GM18867 (cell line): ENCODE data around the gene GSK3B.
"Not testable (repeated sequence)": the region's sequence is repeated elsewhere in the genome, so short reads cannot be mapped to it uniquely, and the experiment has no call there.

Experiments
- ATAC-seq: cut with Tn5 transposase; IDR thresholded peaks from one replicate; pipeline ENCODE4 v1.9.1; 2021; ENCODE audit warnings: mild to moderate bottlenecking, moderate library complexity; ENCODE audit not compliant: unreplicated experiment

Gene GSK3B

GRCh38 chr3:120057626-120058025 is 36.6 kb downstream of the GSK3B start:
- ATAC-seq: no peak

GRCh38 chr3:120057029-120057428 is 37.2 kb downstream of the GSK3B start:
- no peak for ATAC-seq

GRCh38 chr3:120053647-120054046 is 40.6 kb downstream of the GSK3B start:
- not testable (repeated sequence) for ATAC-seq

GRCh38 chr3:120052677-120053076 is 41.6 kb downstream of the GSK3B start:
- ATAC-seq: peak; percentile 39

- peak; percentile 89 for ATAC-seq
Measured at GRCh38 chr3:120052225-120052624, 42.0 kb downstream of the GSK3B start.

- not testable (repeated sequence) for ATAC-seq
Measured at GRCh38 chr3:120051570-120051969, 42.7 kb downstream of the GSK3B start.

- ATAC-seq: no peak
Measured at GRCh38 chr3:120049881-120050539, 44.2 kb downstream of the GSK3B start.

GRCh38 chr3:120049072-120049471 is 45.2 kb downstream of the GSK3B start:
- ATAC-seq: no peak

- ATAC-seq: no peak
Measured at GRCh38 chr3:120048355-120049041, 45.7 kb downstream of the GSK3B start.

- ATAC-seq: no peak
Measured at GRCh38 chr3:120047686-120048085, 46.6 kb downstream of the GSK3B start.

GRCh38 chr3:120040813-120041377 is 53.4 kb downstream of the GSK3B start:
- no peak for ATAC-seq

GRCh38 chr3:120039642-120040610 is 54.3 kb downstream of the GSK3B start:
- ATAC-seq: no peak

- no peak for ATAC-seq
Measured at GRCh38 chr3:120033596-120033995, 60.7 kb downstream of the GSK3B start.

GRCh38 chr3:120031561-120031960 is 62.7 kb downstream of the GSK3B start:
- no peak for ATAC-seq

GRCh38 chr3:120029749-120030148 is 64.5 kb downstream of the GSK3B start:
- ATAC-seq: no peak

GRCh38 chr3:120028271-120029047 is 65.8 kb downstream of the GSK3B start:
- ATAC-seq: no peak

- ATAC-seq: no peak
Measured at GRCh38 chr3:120027226-120027625, 67.0 kb downstream of the GSK3B start.

- ATAC-seq: no peak
Measured at GRCh38 chr3:120025520-120025919, 68.7 kb downstream of the GSK3B start.

- ATAC-seq: no peak
Measured at GRCh38 chr3:120024103-120024502, 70.1 kb downstream of the GSK3B start.

- no peak for ATAC-seq
Measured at GRCh38 chr3:120022729-120023128, 71.5 kb downstream of the GSK3B start.
